Stimulated activated CD4-positive, alpha-beta T cell treated with anti-CD3 and anti-CD28 coated beads, TNF-alpha, amount 100 ng/mL, for 1 hour (primary cell): ENCODE results near the gene PTPRC.
A peak's percentile ranks its signal among the peaks of the same experiment; 100 is the strongest.

Source experiments
- DNase-seq, 3 donors: peaks; one replicate each; pipeline ENCODE4 v3.0.0-alpha.2; 2020; ENCODE audit warnings: low read depth in 3 of 3, low spot score in 1 of 3

Gene PTPRC

DNA sequence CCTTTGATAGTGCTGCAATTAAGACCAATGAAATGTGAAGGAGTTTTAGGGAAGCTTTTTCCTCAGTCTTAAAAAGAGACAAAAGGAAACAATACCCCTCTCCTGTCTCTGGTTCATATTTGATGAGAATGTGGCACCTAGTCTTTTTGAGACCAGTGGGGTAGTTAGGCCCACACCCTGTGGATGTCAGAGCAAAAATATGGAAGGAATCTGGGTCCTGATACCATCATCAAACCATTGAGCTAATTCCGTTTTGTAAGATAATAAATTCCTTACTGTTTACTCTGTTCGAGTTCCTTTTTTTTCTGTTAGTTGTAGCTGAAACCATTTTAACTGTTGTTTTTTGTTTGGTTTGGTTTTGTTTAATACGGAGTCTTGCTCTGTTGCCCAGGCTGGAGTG lies 33.3 kb downstream of the PTPRC start:
- DNase-seq = no peak

DNA sequence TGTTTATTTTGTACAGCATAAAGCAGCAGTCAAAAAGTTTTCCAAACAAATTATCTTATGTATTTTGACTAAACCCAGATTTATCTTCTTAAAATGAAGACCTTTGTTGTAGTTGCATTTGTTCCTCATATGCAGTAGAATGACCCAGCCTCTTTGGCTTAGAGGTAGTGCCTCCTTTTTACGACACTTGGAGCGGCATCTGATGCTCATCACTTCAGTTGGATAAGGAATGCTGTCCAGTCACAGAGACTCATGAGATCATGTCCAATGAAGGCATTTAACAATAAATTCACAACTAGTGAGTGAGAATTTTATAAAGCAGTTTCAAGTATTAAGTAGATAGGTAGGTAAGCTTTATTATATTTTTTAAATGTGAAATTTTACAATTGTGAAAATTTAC lies 35.2 kb downstream of the PTPRC start:
- no peak for DNase-seq

DNA sequence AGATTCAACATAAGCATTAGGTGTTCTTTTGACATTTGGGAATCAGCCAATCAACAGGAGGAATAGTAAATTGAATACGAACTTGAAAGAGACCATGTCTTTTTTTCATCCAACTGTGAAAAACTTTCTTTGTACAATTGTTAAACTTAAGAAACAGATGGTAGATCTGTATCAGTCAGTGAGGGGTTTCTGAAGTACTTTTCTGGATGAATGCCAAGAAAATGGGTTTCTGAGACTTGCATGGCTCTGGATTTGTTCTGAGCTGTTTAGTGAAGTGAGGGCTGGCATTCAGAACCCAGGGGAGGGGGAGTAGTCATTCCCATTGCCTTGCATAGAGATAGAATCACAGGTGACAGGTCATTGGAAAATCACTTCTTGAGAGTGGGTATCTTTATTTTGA lies 37.4 kb downstream of the PTPRC start:
- DNase-seq = no peak

DNA sequence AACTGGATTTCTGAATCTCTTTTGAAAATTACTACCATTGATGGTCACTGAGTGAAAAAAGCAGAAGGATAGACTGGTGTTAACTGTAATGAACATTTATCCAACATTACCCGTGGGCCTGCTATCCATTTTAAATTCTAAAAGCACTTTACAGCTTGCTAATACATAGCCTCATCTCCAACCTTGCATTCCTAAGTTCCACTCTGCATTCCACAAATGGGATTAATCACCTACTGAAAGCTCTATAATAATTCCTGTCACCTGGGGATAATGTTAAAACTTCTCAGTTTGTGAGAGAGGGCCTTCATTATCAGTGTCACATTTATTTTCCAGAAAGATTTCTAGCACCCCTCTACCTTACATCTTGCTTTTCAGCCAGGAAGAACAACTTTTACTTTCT lies 38.2 kb downstream of the PTPRC start:
- no peak for DNase-seq

DNA sequence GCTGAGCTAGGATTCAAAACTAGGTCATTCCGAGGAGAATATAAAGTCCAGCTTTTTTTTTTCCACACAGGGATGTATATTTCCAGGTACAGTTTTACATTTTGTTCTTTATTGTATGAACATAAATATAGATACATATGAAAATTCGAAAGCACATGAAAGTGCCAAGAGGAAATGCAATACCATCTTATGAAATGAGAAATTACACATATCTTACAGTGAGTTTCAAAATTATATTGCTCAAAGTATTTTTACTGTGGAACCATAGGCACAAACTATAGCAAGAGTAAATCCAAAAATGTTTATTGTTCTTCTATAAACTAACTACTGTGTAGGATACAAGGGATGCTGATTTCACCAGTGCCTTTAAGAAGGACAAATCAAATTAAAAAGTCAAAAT lies 39.0 kb downstream of the PTPRC start:
- DNase-seq = no peak

DNA sequence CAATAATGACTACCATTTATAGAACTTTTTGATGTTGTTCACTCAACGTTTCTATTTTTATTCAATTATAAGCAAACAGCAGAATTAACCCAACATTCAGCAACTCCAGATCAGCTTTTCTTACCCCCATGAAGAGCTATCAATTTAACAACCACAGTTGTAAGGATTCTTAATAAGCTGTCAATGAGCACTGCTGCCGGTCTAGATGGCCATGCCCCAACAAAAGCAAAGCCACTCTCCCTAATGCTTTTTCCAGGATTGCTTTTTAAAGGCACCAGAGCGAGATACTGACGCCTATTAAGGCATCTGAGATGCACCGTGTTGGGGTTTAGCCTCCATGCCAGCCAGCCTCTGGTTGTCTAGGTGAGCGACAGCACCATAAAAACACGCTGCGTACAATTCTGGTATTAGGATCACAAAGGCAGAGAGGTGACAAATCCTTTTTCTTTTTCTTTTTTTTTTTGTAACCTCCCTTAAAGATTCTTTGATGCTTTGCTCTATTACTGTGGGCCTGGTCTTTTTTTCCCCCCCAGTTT lies 39.5 kb downstream of the PTPRC start:
- DNase-seq = no peak

DNA sequence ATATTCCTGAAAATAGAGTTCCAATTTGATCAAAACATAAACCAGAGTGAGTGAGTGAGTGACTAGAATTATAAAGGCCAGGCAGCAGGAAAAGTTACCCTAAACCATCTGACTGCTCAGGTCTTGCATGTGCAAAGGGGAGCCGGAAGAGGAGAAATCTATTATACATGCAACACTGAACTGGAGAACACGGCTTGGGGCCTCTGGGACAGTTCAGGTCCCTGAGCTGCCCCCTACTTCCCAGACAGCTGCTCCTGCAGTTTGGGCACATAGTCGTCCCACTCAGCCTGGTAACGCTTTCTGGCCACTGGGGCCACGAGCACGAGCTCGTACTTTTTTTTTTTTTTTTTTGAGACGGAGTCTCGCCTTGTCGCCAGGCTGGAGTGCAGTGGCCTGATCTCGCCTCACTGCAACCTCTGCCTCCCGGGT lies 40.1 kb downstream of the PTPRC start:
- DNase-seq = no peak

DNA sequence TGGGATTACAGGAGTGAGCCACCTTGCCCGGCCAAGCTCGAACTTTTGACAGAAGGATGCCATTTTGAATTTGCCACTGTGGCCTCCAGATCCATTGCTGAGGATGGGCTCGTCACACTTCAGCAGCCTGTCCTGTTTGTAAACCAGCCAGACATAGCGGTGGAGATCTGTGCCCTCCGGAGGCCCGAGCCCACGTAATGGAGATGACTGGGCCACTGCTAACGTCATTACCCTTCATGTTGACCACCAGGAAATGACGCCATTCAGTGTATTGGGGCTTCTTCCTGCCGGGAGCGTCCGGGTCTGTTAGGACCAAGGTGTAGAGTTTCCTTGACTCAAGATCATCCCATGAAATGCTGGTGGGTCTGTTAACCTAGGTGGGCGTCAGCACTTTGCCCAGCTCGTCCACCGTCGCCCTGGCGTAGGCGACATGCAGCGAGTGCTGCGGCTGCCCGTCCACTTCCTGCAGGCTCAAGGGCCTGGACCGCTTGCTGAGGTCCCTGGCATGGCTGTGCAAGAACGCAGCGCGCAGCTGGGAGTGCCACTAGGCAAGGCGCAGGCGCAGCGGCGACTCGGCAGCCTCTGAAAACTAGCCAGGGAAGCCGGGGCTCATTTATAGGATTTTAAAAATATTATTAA lies 40.8 kb downstream of the PTPRC start:
- DNase-seq = no peak

DNA sequence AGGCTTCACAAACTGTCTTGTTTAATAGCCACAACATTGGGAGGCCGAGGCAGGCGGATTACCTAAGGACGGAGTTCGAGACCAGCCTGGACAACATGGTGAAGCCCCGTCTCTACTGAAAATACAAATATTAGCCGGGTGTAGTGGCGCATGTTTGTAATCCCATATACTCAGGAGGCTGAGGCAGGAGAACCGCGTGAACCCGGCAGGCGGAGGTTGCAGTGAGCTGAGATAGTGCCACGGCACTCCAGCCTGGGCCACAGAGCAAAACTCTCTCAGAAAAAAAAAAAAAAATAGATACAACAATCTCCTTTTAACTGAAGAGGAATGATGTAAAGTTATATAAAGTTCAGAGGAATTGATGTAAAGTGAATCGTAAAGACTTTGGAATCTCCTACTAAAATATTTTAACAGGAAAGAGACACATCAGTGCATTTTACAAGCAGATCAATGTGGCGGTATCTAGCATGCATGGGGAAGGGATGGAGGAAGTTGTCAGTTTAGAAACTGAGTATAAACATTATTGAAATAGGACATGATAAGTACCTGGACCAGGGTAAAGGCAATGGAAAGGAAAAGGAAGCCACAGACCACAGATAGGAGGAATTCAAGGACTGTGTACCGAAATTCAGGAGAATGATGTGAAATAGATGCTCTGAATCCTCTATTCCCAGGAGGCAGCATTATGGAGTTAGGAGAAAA lies 41.5 kb downstream of the PTPRC start:
- DNase-seq = no peak

DNA sequence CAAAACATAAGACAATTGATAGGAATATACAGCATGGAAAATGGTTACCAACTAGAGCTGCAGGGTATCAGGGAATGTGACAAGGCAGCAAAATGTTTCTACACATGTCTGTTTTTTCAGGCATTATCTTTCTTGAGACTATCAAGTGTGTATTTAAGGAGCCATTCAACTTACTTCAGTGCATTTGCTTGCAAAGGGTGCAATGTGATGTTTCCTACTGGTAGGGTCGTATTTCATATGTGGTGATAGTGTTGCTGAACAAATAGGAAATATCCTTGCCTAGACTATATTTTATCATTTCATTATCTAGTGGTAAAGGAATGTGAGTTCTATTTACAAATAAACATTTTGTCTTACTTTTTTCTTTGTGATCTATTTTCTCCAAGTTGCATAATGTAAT lies 42.4 kb downstream of the PTPRC start:
- DNase-seq = no peak

DNA sequence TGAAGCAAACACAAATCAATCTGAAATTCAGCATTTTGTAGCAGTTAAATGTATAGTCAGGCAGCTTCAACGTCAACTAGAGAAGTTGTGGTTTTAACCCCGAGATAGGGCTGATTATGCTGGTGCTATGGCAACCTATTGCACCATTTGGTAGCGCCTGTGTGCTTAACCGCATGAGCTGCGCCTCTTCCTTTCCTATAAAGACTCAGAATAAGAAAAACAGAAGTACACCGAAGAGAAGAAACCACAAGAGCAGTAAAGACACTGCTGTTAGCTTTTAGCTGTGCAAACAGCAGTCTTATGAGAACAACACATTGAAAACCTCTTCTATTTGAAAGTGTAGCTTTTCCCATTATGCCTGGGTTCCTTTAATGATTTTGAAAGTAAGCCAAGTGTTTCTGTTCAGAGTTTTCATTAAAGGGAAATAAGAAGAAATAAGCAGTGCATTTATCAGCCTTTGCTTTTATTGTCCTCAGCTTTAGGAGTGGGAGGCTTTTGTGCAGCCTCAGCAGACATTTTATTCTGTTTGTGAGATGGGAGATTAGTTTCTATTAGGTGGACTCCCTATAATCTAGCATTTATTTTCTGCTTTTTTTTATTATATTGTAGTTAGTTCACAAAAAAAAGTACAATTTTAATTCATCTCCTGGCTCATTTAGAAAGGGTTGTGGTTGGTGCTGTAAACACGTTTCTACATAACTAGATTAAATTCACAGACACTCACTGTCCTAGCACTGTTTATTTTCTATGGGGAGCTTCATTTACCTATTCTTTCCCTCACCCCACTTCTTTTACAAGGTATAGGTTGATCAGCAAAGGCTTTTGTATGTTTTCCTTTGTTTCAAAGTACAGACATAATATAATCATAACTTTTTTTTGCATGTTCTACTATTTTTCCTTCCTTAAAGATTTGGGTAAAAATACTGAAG lies 43.3 kb downstream of the PTPRC start:
- DNase-seq = peak in 2 of 3 donors; percentile 60 to 66

DNA sequence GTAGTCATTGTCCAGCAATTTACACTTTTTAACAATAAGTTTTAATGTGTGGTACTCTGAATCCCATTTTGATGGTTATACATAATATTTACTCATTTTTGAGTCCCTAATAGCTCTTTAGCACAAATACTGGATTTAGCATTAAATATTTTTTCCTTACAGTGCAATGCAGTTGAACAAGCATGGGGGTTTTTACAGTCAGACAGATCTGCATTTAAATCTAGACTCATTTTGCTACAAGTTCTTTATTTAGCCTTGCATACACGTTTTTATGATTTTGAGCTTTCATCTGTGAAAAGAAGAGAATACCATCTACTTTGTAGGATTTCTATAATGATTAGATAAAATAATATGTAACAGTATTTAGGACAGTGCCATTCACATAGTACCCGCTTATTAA lies 44.0 kb downstream of the PTPRC start:
- no peak for DNase-seq

DNA sequence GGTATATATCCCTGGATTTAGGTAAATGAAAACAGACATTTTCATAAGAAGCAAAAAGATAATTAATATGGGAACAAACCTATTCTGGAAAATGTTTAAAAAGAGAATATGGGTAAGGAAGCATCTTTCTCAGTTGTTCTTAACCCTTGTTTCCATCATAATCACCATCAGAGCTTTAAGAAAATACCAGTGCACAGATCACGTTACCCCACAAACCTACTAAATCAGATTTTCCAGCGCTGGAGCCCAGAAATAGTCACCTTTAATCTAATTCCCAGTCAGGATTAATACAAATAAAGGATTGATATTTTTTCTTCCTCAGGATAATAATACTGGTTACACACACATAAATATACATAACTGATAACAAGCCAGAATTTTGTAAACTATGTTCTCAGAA lies 44.6 kb downstream of the PTPRC start:
- DNase-seq = no peak

DNA sequence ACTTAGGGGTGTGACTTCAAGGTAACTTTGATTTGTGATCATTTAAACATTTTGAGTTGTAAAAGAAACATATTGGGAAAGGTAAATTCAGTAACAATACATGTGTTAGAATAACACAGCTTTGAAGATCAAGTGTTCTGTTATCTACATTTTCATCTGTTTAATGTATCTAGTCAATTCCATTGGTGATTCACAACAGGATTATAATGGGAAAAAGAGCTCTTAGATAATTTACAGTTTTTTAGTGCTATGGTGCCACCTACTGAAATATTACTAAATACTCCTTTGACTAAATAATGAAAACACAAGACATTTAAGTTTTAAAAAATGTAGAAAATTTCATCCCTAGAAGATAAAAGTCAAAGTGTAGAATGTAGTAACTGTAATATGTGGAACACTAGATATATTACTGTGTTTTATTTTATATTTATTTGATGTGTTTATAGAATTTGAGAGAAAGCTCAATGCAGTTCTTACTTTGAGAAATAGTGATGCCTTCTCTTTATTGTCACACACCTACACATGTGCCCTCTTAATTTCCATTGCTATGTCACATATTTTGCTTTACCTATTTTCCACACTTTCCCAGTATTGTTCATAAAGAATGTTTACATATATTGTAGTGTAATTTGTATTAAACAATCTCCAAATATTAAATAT lies 47.4 kb downstream of the PTPRC start:
- DNase-seq = no peak

DNA sequence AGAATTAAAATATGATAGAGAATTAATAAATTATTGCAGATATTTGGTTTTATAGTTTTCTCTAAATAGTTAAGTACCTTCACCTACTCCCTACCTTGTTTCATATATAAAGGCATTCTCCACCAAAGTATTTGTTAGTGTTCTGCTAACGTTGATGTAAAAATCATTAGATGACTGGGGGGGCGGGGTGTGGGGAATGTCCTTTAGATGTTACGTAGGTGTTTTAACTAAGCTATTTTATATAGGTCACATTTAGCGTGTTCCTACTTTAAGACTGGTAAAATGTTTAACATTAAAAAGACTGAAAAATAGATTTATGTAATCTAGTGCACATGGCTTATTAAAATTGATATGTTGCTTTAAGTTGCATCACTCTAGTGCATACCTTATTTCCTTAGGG lies 48.6 kb downstream of the PTPRC start:
- no peak for DNase-seq

DNA sequence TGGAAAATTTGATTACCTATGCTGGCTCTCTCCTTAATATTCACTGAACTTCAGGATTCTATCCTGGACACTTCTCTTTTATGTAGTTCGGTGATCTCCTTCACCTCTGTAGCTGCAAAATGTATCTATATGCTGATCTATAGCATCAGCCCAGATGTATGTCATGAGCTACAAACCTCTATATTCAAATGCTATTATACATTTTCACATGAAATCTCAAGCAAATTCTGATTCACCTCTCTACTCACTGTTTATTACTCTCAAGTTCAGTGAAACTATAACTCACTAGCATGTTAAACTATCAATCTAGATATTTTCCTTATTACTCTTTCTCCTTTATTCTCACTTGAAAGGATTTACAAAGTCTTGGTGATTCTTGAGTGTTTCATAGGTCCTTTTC lies 52.2 kb downstream of the PTPRC start:
- no peak for DNase-seq

DNA sequence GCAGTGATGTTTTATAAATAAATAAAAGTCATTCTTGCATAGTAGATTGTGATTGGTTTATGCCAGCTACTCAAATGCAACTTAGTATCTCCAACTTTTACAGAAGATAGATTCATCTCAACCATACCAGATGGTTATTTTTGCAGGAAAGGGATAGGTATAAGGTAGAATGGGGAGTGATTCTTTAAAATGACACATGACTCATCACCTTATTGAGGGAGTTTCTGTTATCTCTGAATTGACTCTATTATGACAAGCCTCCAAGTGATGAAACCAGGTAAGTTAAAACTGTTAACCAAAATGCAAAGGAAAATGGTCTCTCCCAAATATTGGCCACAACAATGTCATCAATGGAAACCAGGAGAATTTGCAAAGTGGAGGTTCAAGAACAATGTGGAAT lies 54.5 kb downstream of the PTPRC start:
- no peak for DNase-seq

DNA sequence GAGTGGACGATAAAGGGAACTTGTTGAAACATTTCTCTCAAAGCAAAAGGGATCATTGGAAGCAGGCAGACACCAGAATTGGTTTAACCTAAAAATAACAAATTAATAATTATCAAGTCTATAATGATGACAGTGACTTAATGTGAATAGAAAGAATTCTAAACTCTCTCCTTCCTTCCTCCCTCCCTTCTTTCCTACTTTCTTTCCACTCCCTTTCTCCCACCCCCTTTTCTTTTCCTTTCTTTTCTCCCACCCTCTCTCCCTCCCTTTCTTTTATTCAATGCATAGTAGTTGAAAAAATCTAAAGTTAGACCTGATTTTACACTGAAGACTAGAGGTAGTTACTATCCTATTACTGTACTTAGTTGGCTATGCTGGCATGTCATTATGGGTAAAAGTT lies 55.7 kb downstream of the PTPRC start:
- no peak for DNase-seq

DNA sequence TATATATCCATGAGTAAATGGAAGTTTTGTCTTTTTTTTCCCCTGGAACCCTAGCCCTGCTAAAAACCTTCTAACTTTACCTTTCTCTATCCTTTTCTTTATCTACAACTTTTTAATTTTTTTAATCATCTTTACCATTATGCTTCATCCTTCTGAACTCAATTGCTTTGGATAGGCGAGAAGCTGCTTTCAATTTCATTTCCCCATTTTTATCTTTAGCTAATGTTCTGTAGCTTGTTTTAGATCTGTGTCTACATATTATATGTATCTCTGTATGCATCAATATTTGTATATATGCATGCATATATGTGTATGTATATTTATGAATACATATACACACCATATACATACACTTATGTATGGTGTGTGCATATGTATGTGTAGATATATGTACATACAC lies 57.4 kb downstream of the PTPRC start:
- DNase-seq = no peak

DNA sequence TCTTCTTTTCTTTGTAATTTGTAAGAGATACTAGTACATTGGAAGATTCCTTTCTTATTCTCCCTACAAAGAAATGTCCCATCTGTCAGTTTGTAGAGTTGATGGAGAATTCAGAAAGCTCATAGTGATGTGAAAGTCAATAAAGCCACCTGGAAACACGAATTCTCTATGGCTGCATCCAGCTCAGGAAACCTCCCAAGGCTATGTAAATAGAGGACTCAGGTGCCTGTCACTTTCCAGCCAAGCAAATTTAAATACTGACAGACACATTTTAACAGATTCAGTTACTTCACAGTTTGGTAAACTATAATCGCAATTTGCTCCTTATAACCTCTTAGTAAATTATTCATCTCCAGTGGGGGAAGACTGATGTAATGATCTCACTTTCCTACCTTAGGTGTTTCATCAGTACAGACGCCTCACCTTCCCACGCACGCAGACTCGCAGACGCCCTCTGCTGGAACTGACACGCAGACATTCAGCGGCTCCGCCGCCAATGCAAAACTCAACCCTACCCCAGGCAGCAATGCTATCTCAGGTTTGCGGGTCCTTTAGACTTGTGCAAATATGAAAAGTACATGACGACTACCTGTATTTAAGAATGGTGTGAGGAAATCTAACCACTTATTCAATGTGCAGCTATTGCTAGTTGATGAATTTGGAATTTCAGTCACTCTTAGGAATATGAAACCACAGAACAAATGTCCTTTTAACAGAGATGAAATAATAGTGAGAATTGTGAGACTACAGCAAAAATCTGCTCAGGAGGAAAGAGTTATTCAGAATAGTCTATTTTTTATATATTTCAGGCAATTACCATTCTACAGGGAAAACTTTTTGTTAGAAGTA lies 60.6 kb downstream of the PTPRC start:
- peak in 2 of 3 donors; percentile 41 to 60 for DNase-seq
